Measurements from ENCODE around the gene BAX. TPM values are rescaled to one million over a fixed set of nuclear protein-coding genes. Genes with fewer than 3 reads are reported as not detected.

The BAX gene
- total RNA-seq, 1 donor from 2014 or later = 169 TPM

GRCh38 chr19:48945415-48945814 is 9.3 kb upstream of the BAX start:
- no peak overlapping the region for H3K27ac ChIP-seq (ENCODE audit: low read depth, low read length)
- FAIRE-seq = no peak
- Mint-ChIP-seq H3K36me3 (ENCODE audit: low read depth, unreplicated experiment) (peaks cover 4% of the 10 kb centered on the region), H3K27ac (ENCODE audit: unreplicated experiment) (no peak overlapping the region), H3K27me3 (ENCODE audit: low read depth, unreplicated experiment) (peaks cover 2% of the 10 kb centered on the region), H3K4me3 (ENCODE audit: unreplicated experiment) (no peak overlapping the region), H3K9me3 (ENCODE audit: unreplicated experiment) (peaks cover 15% of the 10 kb centered on the region), H3K4me1 (ENCODE audit: low read depth, unreplicated experiment) (no peaks in the 10 kb centered on the region)
- no peak for DNase-seq (ENCODE audit: low read depth)
- no peak overlapping the region for H3K9ac ChIP-seq (ENCODE audit: low read length)
- H3K79me2 ChIP-seq (ENCODE audit: insufficient read depth, low read length) = no peaks in the 10 kb centered on the region
- H3K4me1 ChIP-seq (ENCODE audit: insufficient read depth, low read length) = no peaks in the 10 kb centered on the region
- H4K20me1 ChIP-seq (ENCODE audit: insufficient read depth, low read length) = no peaks in the 10 kb centered on the region
- peaks cover 5% of the 10 kb centered on the region for H3K9me3 ChIP-seq (ENCODE audit: insufficient read depth, low read depth, low read length)
- H3K4me3 ChIP-seq (ENCODE audit: insufficient read depth, low read depth, low read length) = no peak overlapping the region
- no peaks in the 10 kb centered on the region for H3K36me3 ChIP-seq (ENCODE audit: insufficient read depth, low read length)
- no peak overlapping the region for H3K4me2 ChIP-seq (ENCODE audit: low read length)
- no peaks in the 10 kb centered on the region for H3K27me3 ChIP-seq (ENCODE audit: insufficient read depth, low read length)
- no peak overlapping the region for H2AFZ ChIP-seq (ENCODE audit: low read depth, low read length)
- TF ChIP-seq EZH2 (IDR thresholded peaks at IDR 0.05; ENCODE audit: insufficient read depth, low read length) (no peak), CTCF (IDR thresholded peaks at IDR 0.05; ENCODE audit: insufficient read depth, low read depth, low read length) (no peak)

GRCh38 chr19:48945817-48946216 is 8.9 kb upstream of the BAX start:
- Mint-ChIP-seq H3K4me3 (ENCODE audit: unreplicated experiment) (no peak overlapping the region), H3K4me1 (ENCODE audit: low read depth, unreplicated experiment) (no peaks in the 10 kb centered on the region), H3K27ac (ENCODE audit: unreplicated experiment) (no peak overlapping the region), H3K27me3 (ENCODE audit: low read depth, unreplicated experiment) (peaks cover 2% of the 10 kb centered on the region), H3K36me3 (ENCODE audit: low read depth, unreplicated experiment) (peaks cover 4% of the 10 kb centered on the region), H3K9me3 (ENCODE audit: unreplicated experiment) (peaks cover 15% of the 10 kb centered on the region)
- H3K4me1 ChIP-seq (ENCODE audit: insufficient read depth, low read length) = no peaks in the 10 kb centered on the region
- DNase-seq (ENCODE audit: low read depth) (no peak), FAIRE-seq (no peak)
- H3K4me3 ChIP-seq (ENCODE audit: insufficient read depth, low read depth, low read length) = no peak overlapping the region
- H3K79me2 ChIP-seq (ENCODE audit: insufficient read depth, low read length) = no peaks in the 10 kb centered on the region
- peaks cover 5% of the 10 kb centered on the region for H3K9me3 ChIP-seq (ENCODE audit: insufficient read depth, low read depth, low read length)
- no peak overlapping the region for H3K27ac ChIP-seq (ENCODE audit: low read depth, low read length)
- no peak overlapping the region for H3K9ac ChIP-seq (ENCODE audit: low read length)
- H3K27me3 ChIP-seq (ENCODE audit: insufficient read depth, low read length) = no peaks in the 10 kb centered on the region
- no peaks in the 10 kb centered on the region for H4K20me1 ChIP-seq (ENCODE audit: insufficient read depth, low read length)
- H2AFZ ChIP-seq (ENCODE audit: low read depth, low read length) = no peak overlapping the region
- TF ChIP-seq EZH2 (IDR thresholded peaks at IDR 0.05; ENCODE audit: insufficient read depth, low read length) (no peak), CTCF (IDR thresholded peaks at IDR 0.05; ENCODE audit: insufficient read depth, low read depth, low read length) (no peak)
- no peak overlapping the region for H3K4me2 ChIP-seq (ENCODE audit: low read length)
- no peaks in the 10 kb centered on the region for H3K36me3 ChIP-seq (ENCODE audit: insufficient read depth, low read length)

- H3K4me1 Mint-ChIP-seq (ENCODE audit: low read depth, unreplicated experiment) = no peaks in the 10 kb centered on the region
- no peak overlapping the region for H3K4me3 Mint-ChIP-seq (ENCODE audit: unreplicated experiment)
Observed at GRCh38 chr19:48946463-48947257, 8.0 kb upstream of the BAX start.

More at GRCh38 chr19:48946463-48947257, 8.0 kb upstream of the BAX start:
- Histone ChIP-seq H3K9ac (ENCODE audit: low read length) (no peak overlapping the region), H3K4me3 (ENCODE audit: insufficient read depth, low read depth, low read length) (no peak overlapping the region), H3K27ac (ENCODE audit: low read depth, low read length) (no peak overlapping the region), H2AFZ (ENCODE audit: low read depth, low read length) (no peak overlapping the region), H3K9me3 (ENCODE audit: insufficient read depth, low read depth, low read length) (peaks cover 5% of the 10 kb centered on the region), H3K36me3 (ENCODE audit: insufficient read depth, low read length) (no peaks in the 10 kb centered on the region), H3K79me2 (ENCODE audit: insufficient read depth, low read length) (no peaks in the 10 kb centered on the region), H3K4me1 (ENCODE audit: insufficient read depth, low read length) (no peaks in the 10 kb centered on the region), H3K4me2 (ENCODE audit: low read length) (no peak overlapping the region), H4K20me1 (ENCODE audit: insufficient read depth, low read length) (no peaks in the 10 kb centered on the region), H3K27me3 (ENCODE audit: insufficient read depth, low read length) (no peaks in the 10 kb centered on the region)
- DNase-seq (ENCODE audit: low read depth) (no peak), FAIRE-seq (no peak)
- H3K27me3 Mint-ChIP-seq (ENCODE audit: low read depth, unreplicated experiment) = peaks cover 2% of the 10 kb centered on the region
- peaks cover 4% of the 10 kb centered on the region for H3K36me3 Mint-ChIP-seq (ENCODE audit: low read depth, unreplicated experiment)
- peaks cover 15% of the 10 kb centered on the region for H3K9me3 Mint-ChIP-seq (ENCODE audit: unreplicated experiment)
- H3K27ac Mint-ChIP-seq (ENCODE audit: unreplicated experiment) = no peak overlapping the region
- no peak for TF ChIP-seq CTCF (IDR thresholded peaks at IDR 0.05; ENCODE audit: insufficient read depth, low read depth, low read length)
- no peak for TF ChIP-seq EZH2 (IDR thresholded peaks at IDR 0.05; ENCODE audit: insufficient read depth, low read length)

All from astrocyte (in vitro differentiated cells and primary cell).